GM12892 (cell line): Measurements from ENCODE around the gene SGCG.

Source experiments
- DNase-seq: peaks from one replicate; pipeline ENCODE4 v3.0.0; 2011; ENCODE audit not compliant: insufficient read length
- FAIRE-seq: peaks from 2 replicates; lab custom pipeline; 2011; peaks lifted over from hg19 to GRCh38; lab: Jason Lieb, UNC
- POLR2A ChIP-seq: IDR thresholded peaks from 2 replicates; pipeline ENCODE4 v1.6.1; 2011; ENCODE audit warnings: low read depth, low read length, control low read depth
- POLR2AphosphoS5 ChIP-seq: IDR thresholded peaks from 2 replicates; pipeline ENCODE4 v1.6.1; 2011; ENCODE audit warnings: low read depth, low read length, control low read depth
- TAF1 ChIP-seq: IDR thresholded peaks from 2 replicates; pipeline ENCODE4 v1.6.1; 2011; ENCODE audit warnings: low read depth, mild to moderate bottlenecking, control low read depth, low read length, borderline replicate concordance

The SGCG gene

DNA sequence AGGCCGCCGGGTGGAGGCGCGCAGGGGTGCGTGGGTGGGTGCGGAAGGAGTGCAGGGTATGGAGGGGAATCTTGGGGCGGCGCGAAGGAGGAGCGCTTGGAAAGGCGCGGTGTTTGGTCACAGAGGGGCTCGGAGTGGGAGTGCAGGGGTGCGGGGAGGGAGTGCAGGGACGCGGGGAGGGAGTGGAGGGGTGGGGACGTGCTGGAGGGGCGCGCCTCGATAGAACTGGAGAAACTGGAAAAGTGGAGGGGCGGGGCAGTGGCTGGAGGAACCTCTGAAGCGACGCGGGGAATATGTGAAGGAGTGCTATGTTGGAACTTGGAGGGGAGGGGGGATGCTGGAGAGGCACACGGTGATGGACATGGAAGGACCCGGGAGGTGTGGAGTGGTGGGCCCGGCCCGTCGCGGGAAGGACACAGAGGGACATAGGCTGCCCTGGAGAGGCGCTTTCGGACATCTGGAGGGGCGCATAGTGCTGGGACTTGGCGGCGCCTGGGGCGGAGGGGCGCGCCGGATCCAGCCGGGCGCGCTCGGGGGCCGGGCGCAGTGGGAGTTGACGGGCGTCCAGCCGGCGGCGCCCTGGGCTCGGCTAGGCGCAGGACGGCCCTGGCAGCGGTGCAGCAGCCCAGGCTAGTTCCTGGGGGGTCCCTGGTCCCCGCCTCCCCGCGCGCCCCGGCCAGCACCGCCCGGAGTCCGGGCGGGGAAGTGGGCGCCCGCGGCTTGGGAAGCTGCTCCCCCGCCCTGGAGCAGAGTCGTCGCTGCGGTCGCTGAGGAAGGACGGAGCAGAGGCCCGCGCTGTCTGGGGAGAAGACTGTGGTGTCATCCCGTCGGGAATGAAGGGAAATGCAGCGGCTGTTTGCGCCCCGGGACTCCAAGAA, 20.8 kb upstream of the SGCG start:
- no peak for TF ChIP-seq POLR2AphosphoS5
- TF ChIP-seq TAF1 = no peak
- no peak for TF ChIP-seq POLR2A
- no peak for FAIRE-seq
- no peak for DNase-seq

DNA sequence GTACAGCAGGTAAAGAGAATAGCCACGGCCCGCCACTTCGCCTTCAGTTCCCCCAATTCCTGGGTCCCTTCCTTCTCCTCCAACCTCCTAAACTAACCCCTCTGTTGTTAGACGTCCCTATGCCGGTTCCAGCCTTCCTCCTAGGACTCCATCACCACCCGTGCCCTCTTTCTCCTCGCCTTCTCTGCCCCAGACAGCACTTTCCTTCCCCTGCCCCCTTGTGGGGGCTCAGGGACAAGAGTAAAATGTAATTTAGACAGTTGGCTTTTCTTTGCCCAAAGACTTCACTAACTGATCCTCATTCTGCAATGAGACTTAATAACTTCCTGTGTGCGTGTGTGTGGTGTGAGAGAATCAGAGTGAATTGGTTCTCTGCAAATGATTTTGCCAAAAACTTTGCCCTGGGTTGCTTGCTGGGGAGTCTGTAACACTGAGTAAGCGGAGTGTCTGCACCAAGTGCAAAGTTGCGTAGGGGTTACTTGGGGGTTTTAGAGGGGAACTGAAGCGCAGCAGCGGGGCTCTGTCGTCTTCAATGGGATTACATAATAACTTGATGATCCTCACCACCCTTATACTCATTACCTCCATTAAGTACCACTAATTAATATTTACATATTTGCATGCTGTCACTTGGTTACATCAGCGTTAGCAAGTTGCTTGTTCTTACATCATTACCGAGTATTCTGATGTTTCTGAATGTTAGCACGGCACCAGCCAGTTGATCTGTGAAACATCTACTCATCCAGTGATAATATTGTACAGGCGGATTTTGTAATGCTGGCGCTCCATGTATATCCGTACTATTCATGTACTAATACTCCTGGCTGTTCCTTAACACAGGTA, 19.9 kb upstream of the SGCG start:
- FAIRE-seq (no peak), DNase-seq (no peak)
- TF ChIP-seq TAF1 (no peak), POLR2AphosphoS5 (no peak), POLR2A (no peak)

DNA sequence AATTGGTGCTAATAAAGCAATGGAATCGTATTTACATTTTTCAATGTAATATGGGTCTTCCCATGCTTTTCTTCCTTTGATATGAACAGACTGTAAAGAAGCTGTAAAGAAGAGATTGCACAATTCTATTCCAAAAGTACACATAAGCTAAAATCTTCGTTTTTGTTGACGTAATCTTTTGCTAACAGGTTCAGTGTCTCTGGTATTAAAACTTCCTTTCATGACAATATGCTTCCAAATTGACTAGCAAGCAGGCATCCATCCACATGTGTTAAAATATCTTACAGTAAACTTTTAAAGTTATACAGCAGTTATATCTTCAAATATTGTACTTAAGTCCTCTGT, 19.3 kb upstream of the SGCG start:
- DNase-seq (no peak), FAIRE-seq (no peak)
- TF ChIP-seq POLR2A (no peak), TAF1 (no peak), POLR2AphosphoS5 (no peak)

DNA sequence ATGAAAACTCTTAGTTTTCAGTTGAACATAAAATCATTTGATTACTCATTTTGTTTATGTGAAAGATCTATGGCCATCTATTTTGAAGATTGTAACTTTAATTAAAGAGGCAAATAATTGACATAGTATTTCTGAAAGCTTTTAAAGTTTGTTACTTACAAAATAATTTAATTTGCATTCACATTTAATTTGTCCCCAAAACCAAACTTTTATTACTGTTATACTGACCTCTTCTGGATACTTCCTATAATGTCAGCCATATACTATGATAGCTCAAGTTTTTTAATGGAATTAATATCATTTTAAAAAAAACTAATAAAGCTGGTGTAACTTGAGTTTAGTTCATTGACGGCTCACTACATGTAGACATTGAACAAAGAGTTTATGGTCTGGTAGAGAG, 4.9 kb upstream of the SGCG start:
- FAIRE-seq (no peak), DNase-seq (no peak)

DNA sequence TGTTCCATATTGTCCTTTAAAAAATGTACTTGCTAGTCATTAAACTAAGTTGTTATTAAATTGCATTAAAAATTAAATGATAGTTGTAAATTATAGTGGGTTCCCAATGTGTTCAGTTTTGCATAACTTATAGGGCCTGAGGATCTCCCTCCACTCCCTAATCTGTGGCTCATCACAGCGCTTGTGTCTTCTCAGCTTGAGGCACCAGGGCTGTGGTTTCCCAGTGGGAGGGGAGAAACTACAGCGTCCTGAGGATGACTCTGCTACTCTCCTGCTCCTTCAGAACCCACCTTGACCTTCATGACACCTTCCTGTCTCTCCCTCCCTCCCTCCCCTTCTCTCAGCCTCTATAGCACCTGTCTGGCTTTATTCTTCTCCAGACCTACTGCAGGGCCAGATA, 1.4 kb downstream of the SGCG start:
- FAIRE-seq (no peak), DNase-seq (no peak)
- no peak for TF ChIP-seq POLR2A

More for the DNA sequence above, 4.9 kb upstream of the SGCG start:
- TF ChIP-seq POLR2AphosphoS5 = no peak

DNA sequence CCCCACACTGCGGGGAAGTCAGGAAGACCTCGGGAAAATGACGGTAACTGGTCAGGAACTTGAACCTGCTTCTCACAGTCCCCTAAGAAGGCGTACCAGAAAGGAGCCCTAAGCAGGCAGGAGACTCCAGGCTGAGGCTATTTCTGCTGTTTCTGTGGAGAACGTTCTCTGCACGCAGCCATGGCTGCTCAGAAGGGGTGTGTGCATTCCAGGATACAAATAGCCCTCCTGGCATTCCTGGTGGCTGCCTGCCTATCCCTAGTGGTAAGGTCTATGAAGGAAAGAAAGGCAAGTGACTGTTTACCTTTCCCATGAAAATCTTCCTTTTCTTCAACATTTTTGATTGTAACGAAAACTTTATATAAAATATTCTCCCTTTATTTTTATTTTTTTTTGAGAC, 2.5 kb downstream of the SGCG start:
- DNase-seq (no peak), FAIRE-seq (no peak)
- no peak for TF ChIP-seq POLR2AphosphoS5
- TF ChIP-seq TAF1 = no peak
- no peak for TF ChIP-seq POLR2A

DNA sequence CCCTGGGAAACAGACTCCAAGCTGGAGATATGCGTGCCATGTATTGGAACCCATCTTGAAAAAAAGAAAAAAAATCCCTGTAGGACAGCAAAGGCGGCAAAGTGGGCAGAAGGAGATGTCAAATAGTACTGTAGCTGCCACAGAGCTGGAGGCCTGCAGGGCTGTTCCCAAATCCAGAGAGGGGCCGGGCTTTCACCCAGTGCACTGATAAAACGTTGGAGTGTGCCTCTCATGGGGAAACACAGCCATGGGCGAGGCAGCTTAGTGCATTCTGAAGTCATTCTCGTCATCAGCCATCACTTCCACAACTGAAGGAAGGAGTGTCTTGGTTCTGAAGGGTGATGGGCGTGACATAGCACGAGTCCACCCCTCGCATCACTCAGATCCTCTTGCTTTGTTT, 4.8 kb downstream of the SGCG start:
- TF ChIP-seq TAF1 (no peak), POLR2A (no peak), POLR2AphosphoS5 (no peak)
- DNase-seq (no peak), FAIRE-seq (no peak)

DNA sequence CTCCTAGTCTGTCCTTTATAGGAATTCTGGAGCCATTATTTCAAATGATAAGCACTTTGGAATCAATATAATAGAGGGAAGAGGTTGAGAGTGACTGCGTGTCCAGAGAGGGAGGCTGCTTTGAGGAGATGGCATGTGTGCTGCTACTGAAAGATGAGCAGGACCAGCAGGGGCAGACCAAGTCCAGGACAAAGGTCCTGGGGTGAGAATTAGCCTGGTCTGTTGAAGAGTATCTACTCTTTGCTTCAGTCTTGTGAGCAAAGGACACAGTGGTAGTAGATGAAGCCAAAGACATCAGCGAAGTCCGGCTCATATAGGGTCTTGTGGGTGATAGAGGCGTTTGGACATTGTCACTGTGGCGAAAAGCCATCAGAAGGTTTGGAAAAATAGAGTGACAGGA, 21.1 kb downstream of the SGCG start:
- DNase-seq = no peak
- no peak for TF ChIP-seq POLR2AphosphoS5
- TF ChIP-seq TAF1 = no peak
- no peak for TF ChIP-seq POLR2A
- FAIRE-seq = no peak

DNA sequence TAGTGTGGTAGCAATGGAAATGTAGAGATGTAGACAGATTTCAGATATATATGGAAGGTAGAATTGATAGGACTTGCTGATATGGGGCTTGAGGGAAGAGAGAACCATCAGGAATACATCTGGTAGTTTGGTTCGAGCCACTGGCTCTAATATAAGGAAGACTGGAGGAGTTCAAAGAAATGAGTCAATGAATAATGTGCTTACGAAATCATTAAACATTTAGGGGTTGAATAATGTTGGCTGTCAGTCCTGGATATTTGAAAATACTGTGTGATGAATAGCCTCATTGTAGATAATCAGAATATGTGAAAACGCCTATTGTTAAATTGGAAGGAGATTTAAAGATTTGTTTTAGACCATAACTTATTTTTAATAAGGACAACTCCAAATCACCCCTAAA, 21.6 kb downstream of the SGCG start:
- no peak for DNase-seq
- TF ChIP-seq POLR2A (no peak), POLR2AphosphoS5 (no peak), TAF1 (no peak)
- no peak for FAIRE-seq

DNA sequence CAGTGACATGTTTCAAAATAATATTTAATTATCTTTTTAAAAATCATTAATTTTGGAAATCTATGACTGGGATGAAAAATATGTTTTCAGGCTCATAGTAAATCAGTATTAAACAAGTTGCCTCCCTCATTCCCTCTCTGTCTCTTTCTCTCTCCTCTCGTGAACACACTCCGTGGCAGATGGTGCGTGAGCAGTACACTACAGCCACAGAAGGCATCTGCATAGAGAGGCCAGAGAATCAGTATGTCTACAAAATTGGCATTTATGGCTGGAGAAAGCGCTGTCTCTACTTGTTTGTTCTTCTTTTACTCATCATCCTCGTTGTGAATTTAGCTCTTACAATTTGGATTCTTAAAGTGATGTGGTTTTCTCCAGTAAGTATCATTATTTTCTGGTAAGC, 22.7 kb downstream of the SGCG start:
- FAIRE-seq (no peak), DNase-seq (no peak)
- no peak for TF ChIP-seq TAF1
- TF ChIP-seq POLR2AphosphoS5 = no peak
- TF ChIP-seq POLR2A = no peak

DNA sequence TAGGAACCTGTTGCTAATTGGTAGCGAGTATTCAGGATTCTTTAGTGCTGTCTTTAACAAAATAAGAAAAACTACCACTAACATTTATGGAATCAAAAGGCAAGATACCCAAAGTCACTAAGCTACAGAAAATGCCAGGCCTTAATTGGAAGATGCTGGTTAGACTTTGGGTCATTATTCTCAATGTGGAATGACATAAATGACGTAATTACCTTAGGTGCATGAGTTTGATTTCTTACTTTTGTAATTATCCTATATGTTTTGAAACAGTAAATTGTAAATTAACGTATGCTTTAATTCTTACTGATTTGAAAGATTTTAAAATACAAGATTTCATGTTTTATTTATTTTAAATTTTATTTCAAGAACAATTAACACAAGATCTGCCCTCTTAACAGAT, 25.0 kb downstream of the SGCG start:
- FAIRE-seq = no peak
- TF ChIP-seq POLR2A (no peak), TAF1 (no peak), POLR2AphosphoS5 (no peak)

DNA sequence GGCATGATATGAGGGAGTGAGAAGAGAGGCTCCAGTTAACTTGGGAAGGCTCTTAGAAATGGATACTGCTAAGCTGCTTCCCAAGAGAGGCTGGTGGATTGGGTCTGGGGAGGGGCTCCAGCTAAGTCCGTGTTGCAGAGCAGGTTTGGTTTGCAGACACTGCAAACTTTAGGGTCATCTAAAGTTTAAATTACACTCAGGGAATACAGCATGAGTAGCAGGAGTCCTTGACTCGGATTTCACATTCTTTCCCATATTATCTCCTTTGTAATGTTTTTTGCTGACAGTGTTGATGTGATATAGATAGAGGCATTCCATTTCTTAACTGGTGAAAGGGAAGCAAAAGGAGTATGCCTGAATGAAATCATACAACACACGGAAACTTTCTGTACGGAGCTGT, 31.9 kb downstream of the SGCG start:
- DNase-seq (no peak), FAIRE-seq (no peak)
- TF ChIP-seq POLR2AphosphoS5 (no peak), TAF1 (no peak)

More for the DNA sequence above, 25.0 kb downstream of the SGCG start:
- no peak for DNase-seq

DNA sequence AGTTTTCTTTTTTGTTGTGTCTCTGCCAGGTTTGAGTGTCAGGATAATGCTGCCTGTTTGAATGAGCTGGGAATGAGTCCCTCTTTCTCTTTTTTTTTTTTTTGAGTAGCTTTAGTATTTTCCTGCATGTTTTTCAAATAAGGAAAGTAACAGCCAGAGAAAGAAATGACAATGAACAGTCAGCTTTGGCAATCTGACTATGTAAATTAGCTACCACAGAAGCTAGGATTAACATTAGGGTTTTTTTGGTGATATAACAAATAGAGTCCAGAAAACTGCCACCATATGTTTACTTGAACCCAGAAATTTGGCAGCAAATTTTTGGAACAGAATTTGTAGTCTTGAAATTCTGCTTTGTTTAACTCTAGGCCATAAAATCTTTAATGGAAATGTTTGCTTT, 50.5 kb downstream of the SGCG start:
- TF ChIP-seq POLR2A (no peak), POLR2AphosphoS5 (no peak), TAF1 (no peak)
- FAIRE-seq (no peak), DNase-seq (no peak)
